HEK293 (cell line): Measurements from ENCODE around the gene HUNK.

Experiments
- CTCF ChIP-seq: fragments of 450-650 bp; formaldehyde crosslinking; IDR thresholded peaks from 2 replicates; pipeline ENCODE4 v1.5.1; 2016; ENCODE audit warnings: missing biosample characterization, missing genetic modification characterization
- EGR2 ChIP-seq: fragments of 450-650 bp; formaldehyde crosslinking; IDR thresholded peaks from 2 replicates; pipeline ENCODE4 v1.5.1; 2016; ENCODE audit warnings: low read depth, missing biosample characterization, missing genetic modification characterization
- OVOL3 ChIP-seq: fragments of 450-650 bp; formaldehyde crosslinking; IDR thresholded peaks from 2 replicates; pipeline ENCODE4 v1.5.1; 2016; ENCODE audit warnings: missing biosample characterization, missing genetic modification characterization
- PATZ1 ChIP-seq: fragments of 450-650 bp; formaldehyde crosslinking; IDR thresholded peaks from 2 replicates; pipeline ENCODE4 v1.5.1; 2016; ENCODE audit warnings: missing biosample characterization, missing genetic modification characterization
- TCF7L2 ChIP-seq: IDR thresholded peaks from 2 replicates; pipeline ENCODE4 v1.6.1; 2011; ENCODE audit warnings: low read depth, mild to moderate bottlenecking, inconsistent platforms, low read length, moderate library complexity, borderline replicate concordance
- ZBTB17 ChIP-seq: fragments of 450-650 bp; formaldehyde crosslinking; IDR thresholded peaks from 2 replicates; pipeline ENCODE4 v1.5.1; 2016; ENCODE audit warnings: missing biosample characterization, missing genetic modification characterization
- ZFP37 ChIP-seq: fragments of 450-650 bp; formaldehyde crosslinking; IDR thresholded peaks from 2 replicates; pipeline ENCODE4 v1.5.1; 2016; ENCODE audit warnings: missing biosample characterization, missing genetic modification characterization
- ZNF274 ChIP-seq, 2 experiments: fragments of 200-500 bp in 1 of 2; fragments of 450-650 bp in 1 of 2; sonication (Bioruptor generic) in 1 of 2; formaldehyde crosslinking in 1 of 2; IDR thresholded peaks; 2 replicates each; pipeline versions ENCODE4 v1.5.1 to v1.6.1; 2014 to 2016; ENCODE audit warnings: borderline replicate concordance in 1 of 2, inconsistent platforms in 1 of 2, low read length in 1 of 2, missing biosample characterization in 1 of 2, missing genetic modification characterization in 1 of 2
- ZNF366 ChIP-seq: fragments of 450-650 bp; formaldehyde crosslinking; conservative IDR thresholded peaks from 2 replicates; pipeline ENCODE4 v1.5.1; 2016; ENCODE audit warnings: missing biosample characterization, missing genetic modification characterization
- ZNF404 ChIP-seq: fragments of 450-650 bp; formaldehyde crosslinking; IDR thresholded peaks from 2 replicates; pipeline ENCODE4 v1.5.1; 2017; ENCODE audit warnings: missing biosample characterization, missing genetic modification characterization
- ZNF530 ChIP-seq: fragments of 450-650 bp; formaldehyde crosslinking; IDR thresholded peaks from 2 replicates; pipeline ENCODE4 v1.5.1; 2016; ENCODE audit warnings: low read depth, missing biosample characterization, missing genetic modification characterization
- ZNF792 ChIP-seq: fragments of 450-650 bp; formaldehyde crosslinking; IDR thresholded peaks from 2 replicates; pipeline ENCODE4 v1.5.1; 2016; ENCODE audit warnings: missing biosample characterization, missing genetic modification characterization
- ZSCAN30 ChIP-seq: fragments of 450-650 bp; IDR thresholded peaks from 2 replicates; pipeline ENCODE4 v1.5.1; 2018; ENCODE audit warnings: missing biosample characterization, mild to moderate bottlenecking, missing genetic modification characterization, moderate library complexity

- TF ChIP-seq ZNF274 (IDR thresholded peaks at IDR 0.05; ENCODE audit: low read length): no peak
- TF ChIP-seq ZNF274 (tag by site-specific recombination; IDR thresholded peaks at IDR 0.05; ENCODE audit: borderline replicate concordance): no peak
- no peak for TF ChIP-seq OVOL3 (tag by site-specific recombination)
- no peak for TF ChIP-seq PATZ1 (tag by site-specific recombination)
- no peak for TF ChIP-seq TCF7L2
- no peak for TF ChIP-seq EGR2 (tag by site-specific recombination)
- TF ChIP-seq CTCF (tag by site-specific recombination): no peak
- TF ChIP-seq ZNF792 (tag by site-specific recombination): no peak
- TF ChIP-seq ZSCAN30 (tag by site-specific recombination): no peak
- TF ChIP-seq ZNF366 (tag by site-specific recombination): no peak
- no peak for TF ChIP-seq ZNF404 (tag by site-specific recombination)
- TF ChIP-seq ZFP37 (tag by site-specific recombination): no peak
- no peak for TF ChIP-seq ZBTB17
- no peak for TF ChIP-seq ZNF530 (tag by site-specific recombination)
These were observed 6.0 kb downstream of the HUNK start for GRCh38 chr21:31878831-31879230.
